K562 (cell line): ENCODE data around the gene HSPB8.

Experiments
- CTCF ChIP-seq, 3 experiments: IDR thresholded peaks in 2 of 3; conservative IDR thresholded peaks in 1 of 3; 2 replicates each; pipeline ENCODE4 v1.5.1; 2011 to 2012; ENCODE audit warnings: low read length in 3 of 3, mild to moderate bottlenecking in 3 of 3, control low read depth in 2 of 3, improper control_type of control experiment in 1 of 3, inconsistent platforms in 1 of 3, low read depth in 1 of 3, mixed read lengths in 1 of 3, moderate library complexity in 1 of 3; ENCODE audit not compliant: insufficient read depth in 2 of 3
- GTF3C2 ChIP-seq: IDR thresholded peaks from 3 replicates; pipeline ENCODE4 v1.6.1; 2011; ENCODE audit warnings: borderline replicate concordance, mild to moderate bottlenecking, moderate library complexity; ENCODE audit not compliant: insufficient read length; ENCODE audit errors: extremely low read depth
- KLF13 ChIP-seq: fragments of 450-650 bp; IDR thresholded peaks from 2 replicates; pipeline ENCODE4 v1.6.1; 2016; ENCODE audit warnings: missing genetic modification characterization, low read depth, mild to moderate bottlenecking, missing compliant biosample characterization, moderate library complexity, borderline replicate concordance
- TBL1XR1 ChIP-seq, 2 experiments: IDR thresholded peaks; 2 replicates each; pipeline ENCODE4 v1.6.1; 2012; ENCODE audit warnings: improper control_type of control experiment in 2 of 2, low read length in 2 of 2, mild to moderate bottlenecking in 1 of 2
- TFAP4 ChIP-seq: sonication (generic); formaldehyde crosslinking; IDR thresholded peaks from 2 replicates; pipeline ENCODE4 v1.8.0; 2022; ENCODE audit warnings: missing genetic modification reagents, mild to moderate bottlenecking, moderate library complexity, borderline replicate concordance
- THAP12 ChIP-seq: fragments of 250-450 bp; sonication (Bioruptor Pico); IDR thresholded peaks from 2 replicates; pipeline ENCODE4 v1.9.0; 2021; ENCODE audit warnings: mild to moderate bottlenecking, inconsistent platforms
- ZBTB9 ChIP-seq: fragments of 450-650 bp; formaldehyde crosslinking; IDR thresholded peaks from 2 replicates; pipeline ENCODE4 v1.4.0; 2020; ENCODE audit warnings: mild to moderate bottlenecking, moderate library complexity
- ZNF121 ChIP-seq: sonication (generic); formaldehyde crosslinking; conservative IDR thresholded peaks from 2 replicates; pipeline ENCODE4 v1.8.0; 2022; ENCODE audit warnings: missing genetic modification reagents

- TF ChIP-seq CTCF (IDR thresholded peaks at IDR 0.05 in 2 of 3, conservative IDR thresholded peaks at IDR 0.05 in 1 of 3; ENCODE audit: insufficient read depth in 2 of 3, low read depth in 1 of 3, low read length in 3 of 3) (no peak), KLF13 (tag) (no peak), GTF3C2 (no peak), ZBTB9 (CRISPR knock-in tag) (no peak), TFAP4 (no peak), ZNF121 (CRISPR knock-in tag) (no peak), TBL1XR1 (IDR thresholded peaks at IDR 0.05; ENCODE audit: low read length in 2 of 2) (no peak), THAP12 (CRISPR knock-in tag) (no peak)
Measured at GRCh38 chr12:119207063-119207560, 28.4 kb downstream of the HSPB8 start.
